Head of caudate nucleus (tissue), 42 donors: ENCODE measurements around the gene SLC6A18.

Experiments
- DNase-seq, 42 donors: peaks; one replicate each; pipeline versions ENCODE4 v3.0.0 to v3.0.0-alpha.2; 2020 to 2021; ENCODE audit warnings: mixed read lengths in 7 of 42
- intact Hi-C: fragments of 100-400 bp; cut with DNase I; formaldehyde crosslinking; loops from one replicate; pipeline ENCODE4 v1.15.0; 2022

The SLC6A18 gene

DNA sequence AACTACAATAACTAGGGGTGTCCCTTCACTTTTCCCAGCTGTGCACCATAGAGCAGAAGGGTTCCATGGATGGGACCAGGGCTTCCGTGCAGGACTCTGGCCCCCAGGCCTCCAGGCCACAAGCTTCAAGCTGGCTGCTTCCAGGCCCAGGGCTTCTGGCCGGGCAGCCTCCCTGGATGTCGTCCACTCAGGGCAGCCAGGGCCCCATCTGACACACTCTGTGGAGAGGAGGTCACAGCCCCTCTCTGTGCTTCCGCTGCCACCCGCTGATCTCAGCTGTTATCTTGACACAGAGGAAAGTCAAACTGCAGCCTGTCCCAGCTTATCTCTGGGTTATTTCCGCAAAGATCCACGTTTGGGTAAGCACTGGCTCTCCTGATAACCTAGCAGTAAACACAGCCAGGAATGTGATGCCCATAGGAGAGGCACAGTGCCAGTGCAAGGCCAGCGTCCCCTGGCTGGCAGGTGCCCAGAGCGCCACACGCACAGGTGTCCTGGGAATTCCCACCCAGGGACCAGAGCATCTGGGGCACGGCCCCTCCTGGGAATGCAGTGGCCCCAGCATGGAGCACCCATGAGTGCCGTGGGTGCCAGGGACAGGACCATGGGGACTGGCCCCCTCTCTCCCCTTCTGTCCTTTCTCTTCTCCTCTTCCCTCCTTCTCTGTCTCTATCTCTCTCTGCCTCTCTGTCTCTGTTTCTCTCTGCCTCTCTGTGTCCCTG lies 39.4 kb upstream of the SLC6A18 start:
- intact Hi-C loops, result loop anchor here (10.0 kb wide), 1 partner anchor 159 kb away; the partner anchor contains the start of gene CLPTM1L
- peak in 5 of 42 donors; percentile 1 to 27 (median 12) for DNase-seq

- DNase-seq, result peak in 5 of 42 donors; percentile 1 to 18 (median 10)
- intact Hi-C loops, result loop anchor here (10.0 kb wide), 1 partner anchor 158 kb away; the partner anchor contains the start of gene CLPTM1L
These were observed 38.6 kb upstream of the SLC6A18 start for GRCh38 chr5:1186351-1187233.

DNA sequence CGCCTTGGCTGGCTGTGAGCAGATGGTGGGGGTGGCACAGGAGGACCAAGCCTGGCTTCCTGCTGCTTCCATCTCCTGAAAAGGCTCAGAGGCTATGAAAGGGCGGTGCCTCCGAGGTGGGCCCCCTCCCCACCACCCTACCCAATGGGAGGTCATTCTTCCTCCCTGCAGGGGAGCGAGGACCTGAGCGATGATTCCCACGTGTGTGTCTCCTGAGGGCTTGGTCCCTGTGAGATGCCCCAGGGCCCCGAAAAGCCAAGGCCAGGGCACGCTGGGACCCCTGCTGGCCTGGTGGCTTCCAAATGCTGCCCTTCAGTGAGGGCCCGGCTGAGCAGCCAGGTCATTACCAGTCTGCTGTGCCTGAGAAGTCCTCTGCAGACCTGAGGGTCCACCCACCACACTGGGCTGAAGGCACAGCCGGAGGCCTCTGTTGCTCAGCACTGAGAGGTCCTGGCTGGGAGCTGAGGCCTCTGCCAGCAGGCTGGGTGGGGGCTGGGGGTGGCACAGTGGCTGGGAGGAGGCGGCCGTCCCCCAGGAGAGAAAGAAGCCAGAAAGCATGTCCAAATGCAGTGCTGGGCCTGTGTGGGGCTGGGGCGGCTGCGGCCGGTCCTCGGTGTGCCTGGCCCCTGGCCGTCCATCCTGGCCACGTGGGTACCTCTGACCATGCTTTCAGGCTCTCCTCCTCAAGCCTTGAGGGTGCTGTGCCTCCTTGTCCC lies 37.8 kb upstream of the SLC6A18 start:
- intact Hi-C loops, result loop anchor here (10.0 kb wide), 1 partner anchor 157 kb away; the partner anchor contains the start of gene CLPTM1L
- peak in 4 of 42 donors; percentile 2 to 20 (median 6) for DNase-seq

DNA sequence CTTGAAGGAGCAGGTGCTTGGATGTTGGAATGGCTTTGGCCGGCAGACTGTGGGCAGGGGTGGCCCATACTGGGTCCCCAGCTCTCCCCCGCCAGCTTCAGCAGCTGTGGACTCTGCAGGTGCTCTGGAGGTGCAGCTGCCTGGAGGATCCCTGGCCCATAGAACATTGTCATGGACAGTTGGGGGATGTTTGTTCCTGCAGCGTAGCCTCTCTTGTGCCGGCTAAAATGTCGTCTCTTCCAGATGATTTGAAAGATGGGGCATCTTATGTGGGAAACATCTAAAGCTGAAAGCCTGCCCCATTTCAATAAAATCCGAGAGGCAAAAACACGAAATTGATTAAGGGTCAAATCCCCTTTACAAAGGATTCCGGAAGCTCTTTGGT lies 37.2 kb upstream of the SLC6A18 start:
- DNase-seq, result peak in 2 of 42 donors; percentile 3 to 8
- intact Hi-C loops, result loop anchor here (10.0 kb wide), 1 partner anchor 157 kb away; the partner anchor contains the start of gene CLPTM1L

GRCh38 chr5:1188464-1188863 lies 36.7 kb upstream of the SLC6A18 start:
- peak in 2 of 42 donors; percentile 3 to 4 for DNase-seq
- intact Hi-C loops, result loop anchor here (10.0 kb wide), 1 partner anchor 156 kb away; the partner anchor contains the start of gene CLPTM1L

- intact Hi-C loops, result loop anchor here (10.0 kb wide), 1 partner anchor 156 kb away; the partner anchor contains the start of gene CLPTM1L
- peak in 2 of 42 donors; percentile 1 to 7 for DNase-seq
These were observed 35.9 kb upstream of the SLC6A18 start for GRCh38 chr5:1189269-1189668.

DNA sequence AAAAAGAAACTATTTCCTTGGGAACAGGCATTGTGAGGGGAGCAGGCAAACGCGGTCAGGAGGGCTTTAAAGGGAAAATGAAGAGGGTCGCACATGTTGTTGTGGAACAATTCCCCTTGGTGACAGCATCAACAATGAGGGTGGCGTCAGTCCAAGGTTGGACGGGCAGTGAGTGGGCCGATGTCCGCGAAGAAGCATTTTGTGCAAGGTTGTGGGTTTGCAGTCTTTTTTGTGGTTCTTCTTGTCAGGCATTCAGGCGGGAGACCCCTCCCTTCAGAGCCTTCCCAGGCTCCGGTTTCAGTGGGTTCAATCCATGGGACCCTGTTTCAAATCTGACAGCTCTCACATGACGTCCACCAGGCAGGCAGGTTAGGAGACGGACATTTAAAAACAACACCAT lies 34.9 kb upstream of the SLC6A18 start:
- intact Hi-C loops, result no loop called here

DNA sequence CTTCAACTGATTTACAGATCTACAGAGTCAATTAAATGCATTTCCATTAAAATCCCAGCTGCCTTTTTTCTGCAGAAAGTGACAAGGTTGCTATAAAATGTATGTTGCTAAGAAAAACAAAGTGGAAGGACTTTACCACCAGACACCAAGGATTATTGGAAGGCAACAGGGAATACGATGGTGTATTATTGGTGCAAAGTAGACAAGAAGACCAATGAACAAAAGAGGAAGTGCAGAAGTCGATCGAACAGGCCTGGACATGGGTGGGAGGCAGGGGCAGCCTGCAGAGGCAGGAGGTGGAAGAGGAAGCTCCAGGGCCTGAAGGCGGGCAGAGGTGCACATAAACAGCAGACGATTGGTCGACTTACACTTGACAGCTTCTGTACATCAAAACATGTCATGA lies 34.3 kb upstream of the SLC6A18 start:
- intact Hi-C loops, result no loop called here
- DNase-seq, result peak in 4 of 42 donors; percentile 7 to 19 (median 18)

More for the DNA sequence above, 34.9 kb upstream of the SLC6A18 start:
- DNase-seq, result peak in 2 of 42 donors; percentile 7 to 16

DNA sequence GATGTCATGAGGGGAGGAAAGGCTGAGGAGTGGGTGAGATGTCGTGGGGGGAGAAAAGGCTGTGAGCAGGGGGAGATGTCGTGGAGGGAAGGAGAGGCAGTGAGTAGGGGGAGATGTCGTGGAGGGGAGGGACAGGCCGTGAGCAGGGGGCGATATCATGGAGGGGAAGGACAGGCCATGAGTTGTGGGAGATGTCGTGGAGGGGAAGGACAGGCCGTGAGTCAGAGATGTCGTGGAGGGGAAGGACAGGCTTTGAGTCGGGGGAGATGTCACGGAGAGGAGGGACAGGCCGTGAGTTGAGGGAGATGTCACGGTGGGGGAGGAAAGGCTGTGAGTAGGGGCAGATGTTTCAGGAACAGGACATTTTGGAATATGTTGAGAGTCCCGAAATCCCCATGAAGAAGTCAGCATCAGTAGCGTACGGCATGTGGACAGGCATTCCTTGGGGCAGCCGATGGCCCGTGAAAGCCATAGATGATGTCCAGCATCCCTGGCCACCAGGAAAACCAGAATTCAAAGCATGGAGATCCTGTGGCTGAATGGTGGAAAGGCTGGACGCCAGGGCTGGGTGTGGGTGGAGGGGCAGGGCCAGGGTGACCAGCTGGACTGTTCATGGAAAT lies 32.1 kb upstream of the SLC6A18 start:
- peak in 1 of 42 donors; percentile 3 for DNase-seq
- intact Hi-C loops, result no loop called here

- DNase-seq, result peak in 1 of 42 donors; percentile 4
- intact Hi-C loops, result no loop called here
These were observed 31.6 kb upstream of the SLC6A18 start for GRCh38 chr5:1193591-1193985.

GRCh38 chr5:1194378-1194777 lies 30.8 kb upstream of the SLC6A18 start:
- no peak for DNase-seq
- intact Hi-C loops, result no loop called here

DNA sequence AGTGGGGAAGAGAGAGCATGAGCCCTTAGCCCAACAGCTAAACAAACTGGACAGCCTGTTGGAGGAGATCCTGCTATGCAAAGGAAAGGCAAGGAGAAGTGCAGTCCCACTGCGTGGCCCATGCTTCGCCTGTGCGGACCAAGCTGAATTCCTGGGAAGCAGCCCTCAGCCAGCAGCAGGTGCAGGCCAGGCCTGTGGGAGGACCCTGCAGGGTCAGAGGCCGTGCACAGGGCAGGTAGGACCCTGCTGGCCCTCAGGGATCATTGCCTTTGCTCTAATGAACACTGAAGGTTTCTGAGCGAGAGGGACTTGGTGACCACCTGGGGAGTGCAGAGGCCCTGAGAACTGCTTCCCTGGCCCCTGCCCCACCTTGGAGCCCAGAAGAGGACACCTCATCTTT lies 29.7 kb upstream of the SLC6A18 start:
- intact Hi-C loops, result no loop called here
- DNase-seq, result peak in 1 of 42 donors; percentile 8

DNA sequence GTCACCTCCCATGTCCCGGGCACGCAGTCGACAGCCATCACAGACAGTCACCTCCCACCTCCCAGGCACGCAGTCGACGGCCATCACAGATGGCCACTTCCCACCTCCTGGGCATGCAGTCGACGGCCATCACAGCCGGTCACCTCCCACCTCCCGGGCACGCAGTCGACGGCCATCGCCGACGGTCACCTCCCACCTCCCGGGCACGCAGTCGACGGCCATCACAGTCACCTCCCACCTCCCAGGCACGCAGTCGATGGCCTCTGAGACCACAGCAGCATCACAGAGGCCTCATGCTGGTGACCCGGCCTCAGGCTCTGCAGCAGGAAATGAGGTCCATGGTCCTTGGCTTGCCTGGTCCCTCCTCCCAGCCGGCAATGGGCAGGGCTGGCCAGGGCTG lies 29.3 kb upstream of the SLC6A18 start:
- peak in 2 of 42 donors; percentile 1 to 6 for DNase-seq
- intact Hi-C loops, result no loop called here

- no peak for DNase-seq
- intact Hi-C loops, result no loop called here
These were observed 28.6 kb upstream of the SLC6A18 start for GRCh38 chr5:1196562-1196961.

GRCh38 chr5:1197876-1198666 lies 27.1 kb upstream of the SLC6A18 start:
- intact Hi-C loops, result no loop called here
- DNase-seq, result no peak

DNA sequence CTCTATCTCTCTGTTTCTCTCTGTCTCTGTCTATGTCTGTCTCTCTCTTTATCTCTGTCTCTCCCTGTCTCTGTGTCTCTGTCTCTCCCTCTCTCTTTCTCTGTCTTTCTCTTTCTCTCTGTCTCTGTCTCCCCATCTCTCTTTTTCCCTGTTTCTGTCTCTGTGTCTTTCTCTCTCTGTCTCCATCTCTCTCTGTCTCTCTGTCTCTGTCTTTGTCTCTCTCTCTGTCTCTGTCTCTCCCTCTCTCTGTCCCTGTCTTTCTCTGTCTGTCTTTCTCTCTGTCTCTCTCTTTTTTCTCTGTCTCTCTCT lies 25.9 kb upstream of the SLC6A18 start:
- intact Hi-C loops, result no loop called here
- no peak for DNase-seq

GRCh38 chr5:1199649-1200494 lies 25.3 kb upstream of the SLC6A18 start:
- intact Hi-C loops, result no loop called here
- DNase-seq, result peak in 1 of 42 donors; percentile 2
